Stimulated activated CD4-positive, alpha-beta T cell treated with anti-CD3 and anti-CD28 coated beads, Interleukin-4, amount 100 ng/mL, for 48 hours (primary cell): ENCODE measurements around the gene TEN1.

Source experiments
- DNase-seq, 2 donors: peaks; one replicate each; pipeline ENCODE4 v3.0.0-alpha.2; 2020; ENCODE audit warnings: low read depth in 2 of 2

Gene TEN1

DNA sequence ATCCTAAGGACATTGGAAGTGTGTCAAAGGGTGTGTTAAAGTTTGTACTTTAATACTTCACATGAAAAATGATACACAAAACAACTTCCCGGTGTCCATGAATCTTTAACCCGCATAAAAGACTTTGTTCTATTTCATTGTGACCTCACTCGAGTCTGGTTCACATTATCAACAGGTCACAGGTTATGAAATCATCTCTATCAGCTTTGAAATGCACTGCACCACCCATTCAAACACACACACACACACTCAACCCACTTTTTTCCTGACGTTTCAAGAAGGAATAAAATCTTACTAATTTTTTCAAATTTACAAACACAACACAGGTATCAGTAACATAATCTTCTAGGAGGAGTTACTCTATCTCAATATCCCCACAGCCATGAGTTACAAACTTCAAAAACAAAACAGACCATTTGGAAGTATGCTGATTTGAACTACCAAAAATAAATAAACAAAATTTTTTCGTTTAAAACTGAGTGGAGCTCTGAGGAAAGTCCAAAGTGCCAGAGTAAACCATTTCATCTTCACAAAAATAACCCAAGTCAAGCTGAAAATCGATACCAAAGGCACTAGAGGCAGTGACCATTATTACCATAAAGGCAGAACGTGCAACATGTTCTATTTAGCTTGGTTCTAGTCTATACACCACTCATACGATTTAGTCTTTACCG is 2.7 kb upstream of the TEN1 start:
- DNase-seq, result no peak

DNA sequence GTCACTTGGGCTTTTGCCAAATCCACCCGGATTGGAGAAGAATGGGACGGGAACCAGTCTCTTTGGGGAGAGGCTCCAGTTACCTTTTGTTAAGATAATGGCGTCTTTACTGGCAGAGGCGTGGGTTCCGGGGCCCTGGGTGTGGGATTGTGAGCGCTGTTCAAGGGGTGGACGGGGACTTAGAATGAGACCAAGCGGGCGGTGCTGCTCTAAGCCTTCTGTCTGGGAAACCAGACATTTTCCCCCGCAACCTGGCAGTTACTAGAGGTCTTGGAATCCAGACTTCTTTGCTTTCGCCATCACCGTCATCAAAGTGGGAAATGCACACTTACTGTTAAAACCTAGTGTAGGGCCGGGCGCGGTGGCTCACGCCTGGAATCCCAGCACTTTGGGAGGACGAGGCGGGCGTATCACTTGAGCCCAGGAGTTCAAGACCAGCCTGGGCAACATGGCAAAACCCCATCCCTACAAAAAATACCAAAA is 706 bp downstream of the TEN1 start:
- no peak for DNase-seq

DNA sequence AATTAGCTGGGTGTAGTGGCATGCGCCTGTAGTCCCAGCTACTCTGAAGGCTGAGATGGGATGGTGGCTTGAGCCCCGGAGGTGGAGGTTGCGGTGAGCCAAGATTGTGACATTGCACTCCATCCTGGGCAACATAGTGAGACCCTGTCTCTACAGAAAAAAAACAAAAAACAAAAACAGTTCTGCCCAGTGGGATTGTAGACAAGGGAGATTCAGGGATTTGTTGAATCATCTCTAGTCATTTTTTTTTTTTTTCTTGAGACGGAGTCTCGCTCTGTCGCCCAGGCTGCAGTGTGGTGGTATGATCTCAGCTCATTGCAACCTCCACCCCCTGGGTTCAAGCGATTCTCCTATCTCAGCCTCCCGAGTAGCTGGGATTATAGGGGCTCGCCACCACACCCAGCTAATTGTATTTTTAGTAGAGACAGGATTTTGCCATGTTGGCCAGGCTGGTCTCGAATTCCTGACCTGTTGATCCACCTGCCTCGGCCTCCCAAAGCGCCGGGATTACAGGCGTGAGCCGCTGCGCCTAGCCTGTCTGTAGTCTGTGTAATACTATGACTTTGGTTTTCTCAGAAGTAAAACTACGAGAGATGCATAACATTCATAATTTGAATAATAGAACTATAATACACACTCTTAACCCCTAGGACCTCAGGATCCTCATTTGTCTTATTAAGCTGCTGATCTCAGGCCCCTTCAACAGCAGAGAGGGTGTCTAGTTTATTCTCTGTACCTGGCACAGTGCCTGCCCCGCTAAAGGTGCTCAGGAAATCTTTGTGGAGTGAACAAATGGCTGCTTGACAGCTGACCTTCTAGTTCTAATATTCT is 1.4 kb downstream of the TEN1 start:
- DNase-seq, result no peak

- DNase-seq, result no peak
Observed at GRCh38 chr17:75981019-75981615, 2.1 kb downstream of the TEN1 start.

- no peak for DNase-seq
Observed at GRCh38 chr17:75983501-75984181, 4.6 kb downstream of the TEN1 start.

DNA sequence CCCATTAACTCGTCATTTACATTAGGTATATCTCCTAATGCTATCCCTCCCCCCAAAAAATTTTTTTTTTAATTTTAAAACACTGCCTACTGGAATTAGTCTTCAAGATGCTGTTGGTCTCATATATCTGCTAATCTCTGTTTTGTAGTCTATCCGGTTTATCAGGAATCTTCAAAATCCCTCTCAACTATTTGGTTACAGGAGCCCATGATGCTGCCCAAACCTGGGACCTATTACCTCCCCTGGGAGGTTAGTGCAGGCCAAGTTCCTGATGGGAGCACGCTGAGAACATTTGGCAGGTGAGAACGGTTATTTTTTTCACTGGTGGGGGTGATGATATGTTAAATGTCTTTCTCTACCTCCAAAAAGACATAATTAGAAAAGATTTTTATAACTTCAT is 6.9 kb downstream of the TEN1 start:
- no peak for DNase-seq

- DNase-seq, result no peak
Observed at GRCh38 chr17:75987041-75987440, 8.0 kb downstream of the TEN1 start.

DNA sequence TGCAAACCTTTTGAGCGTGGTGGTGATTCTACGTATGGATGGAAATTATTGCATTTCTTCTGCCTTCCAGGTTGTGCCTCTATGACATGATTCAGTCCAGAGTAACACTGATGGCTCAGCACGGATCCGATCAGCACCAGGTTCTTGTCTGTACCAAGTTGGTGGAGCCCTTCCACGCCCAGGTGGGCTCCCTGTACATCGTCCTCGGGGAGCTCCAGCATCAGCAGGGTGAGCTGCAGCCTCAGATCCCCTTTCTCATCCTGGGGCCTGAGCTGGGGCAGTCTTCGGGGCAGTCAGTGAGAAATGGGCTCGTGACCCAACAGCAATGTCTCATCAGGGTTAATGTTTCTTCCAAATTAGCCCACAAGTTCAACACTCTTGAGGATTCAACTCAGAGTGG is 12.4 kb downstream of the TEN1 start:
- DNase-seq, result no peak

DNA sequence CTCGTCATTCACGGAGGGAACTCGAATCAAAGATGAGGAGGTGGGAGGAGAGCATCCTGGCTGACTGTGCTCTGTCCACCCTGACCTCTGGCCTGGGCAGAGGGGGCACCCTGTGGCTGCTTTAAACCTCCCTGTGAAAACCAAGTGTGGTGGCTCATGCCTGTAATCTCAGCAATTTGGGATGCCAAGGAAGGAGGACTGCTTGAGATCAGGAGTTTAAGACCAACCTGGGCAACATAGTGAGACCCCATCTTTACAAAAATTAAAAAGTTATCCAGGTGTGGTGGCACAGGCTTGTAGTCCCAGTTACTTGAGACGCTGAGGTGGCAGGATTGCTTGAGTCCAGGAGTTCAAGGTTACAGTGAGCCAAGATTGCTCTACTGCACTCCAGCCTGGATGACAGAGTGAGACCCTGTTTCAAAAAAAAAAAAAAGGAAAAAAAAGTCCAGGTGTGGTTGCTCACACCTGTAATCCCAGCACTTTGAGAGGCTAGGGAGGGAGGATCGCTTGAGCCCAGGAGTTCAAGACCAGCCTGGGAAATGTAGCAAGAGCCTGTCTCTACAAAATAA is 15.8 kb downstream of the TEN1 start:
- no peak for DNase-seq

DNA sequence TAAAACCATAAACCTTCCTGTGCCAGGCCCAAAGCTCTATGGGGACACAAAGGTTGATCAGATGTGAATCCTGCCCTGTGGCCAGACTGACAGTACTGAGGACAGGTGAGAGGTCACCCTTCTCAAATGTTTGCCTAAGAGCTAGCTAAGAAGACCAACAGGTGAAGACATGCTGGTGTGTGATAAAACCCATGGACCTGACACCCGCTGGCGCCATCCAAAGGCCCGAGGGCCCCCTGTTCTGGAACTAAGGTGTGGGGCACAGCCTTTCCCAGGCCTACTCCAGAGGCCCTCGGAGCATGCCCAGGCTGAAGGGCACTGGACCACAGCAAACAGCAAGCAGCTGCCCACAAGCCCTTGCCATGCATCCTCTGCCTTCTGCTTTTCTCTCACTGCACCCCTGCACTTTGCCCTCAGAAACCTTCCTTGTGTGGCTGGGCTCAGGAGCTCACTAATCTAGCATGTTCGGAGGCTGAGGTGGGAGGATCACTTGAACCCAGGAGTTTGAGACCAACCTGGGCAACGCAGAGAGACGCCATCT is 16.4 kb downstream of the TEN1 start:
- DNase-seq, result no peak

- DNase-seq, result peak in 1 of 2 donors; percentile 43
Observed at GRCh38 chr17:75996665-75997590, 17.9 kb downstream of the TEN1 start.

GRCh38 chr17:75998327-75998795 is 19.3 kb downstream of the TEN1 start:
- DNase-seq, result no peak

GRCh38 chr17:76000016-76000754 is 21.1 kb downstream of the TEN1 start:
- peak; percentile 57 to 70 for DNase-seq

DNA sequence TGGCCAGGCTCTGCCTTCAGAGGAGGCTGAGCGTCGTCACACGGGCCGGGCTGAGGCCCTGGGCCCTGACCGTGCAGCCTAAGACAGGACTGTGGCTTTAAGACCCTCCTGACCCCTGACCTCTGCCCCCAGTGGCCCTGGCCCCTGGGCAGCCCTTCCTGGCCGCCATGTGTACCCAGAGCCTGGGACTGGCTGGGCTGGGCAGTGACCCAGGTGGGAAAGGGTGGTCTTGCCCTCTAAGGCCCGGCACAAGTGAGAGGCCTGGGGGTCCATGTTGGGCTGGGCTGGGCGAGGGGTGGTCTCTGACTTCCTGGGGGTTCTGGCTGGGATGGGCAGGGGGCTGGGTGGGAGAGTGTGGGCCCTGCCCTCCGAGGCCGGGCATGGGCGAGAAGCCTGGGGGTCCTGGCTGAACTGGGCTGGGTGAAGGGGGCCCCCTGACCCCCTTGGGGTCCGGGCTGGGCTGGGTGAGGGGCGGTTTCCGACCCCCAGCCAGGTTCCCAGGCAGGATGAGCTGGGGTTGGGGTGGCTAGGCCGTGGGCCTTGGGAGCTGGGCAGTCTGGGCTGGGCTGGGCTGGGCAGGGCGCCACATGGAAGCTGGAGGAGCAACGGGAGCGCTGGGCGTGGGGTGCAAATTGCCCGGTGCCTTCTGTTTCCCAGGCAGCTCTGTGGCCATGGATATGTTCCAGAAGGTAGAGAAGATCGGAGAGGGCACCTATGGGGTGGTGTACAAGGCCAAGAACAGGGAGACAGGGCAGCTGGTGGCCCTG is 21.9 kb downstream of the TEN1 start, which contains the start of gene CDK3:
TSS of gene CDK3 (plus strand) at position 101 of the 767 bp plus-strand sequence. CDS start at position 672, 571 bp downstream.
- no peak for DNase-seq

DNA sequence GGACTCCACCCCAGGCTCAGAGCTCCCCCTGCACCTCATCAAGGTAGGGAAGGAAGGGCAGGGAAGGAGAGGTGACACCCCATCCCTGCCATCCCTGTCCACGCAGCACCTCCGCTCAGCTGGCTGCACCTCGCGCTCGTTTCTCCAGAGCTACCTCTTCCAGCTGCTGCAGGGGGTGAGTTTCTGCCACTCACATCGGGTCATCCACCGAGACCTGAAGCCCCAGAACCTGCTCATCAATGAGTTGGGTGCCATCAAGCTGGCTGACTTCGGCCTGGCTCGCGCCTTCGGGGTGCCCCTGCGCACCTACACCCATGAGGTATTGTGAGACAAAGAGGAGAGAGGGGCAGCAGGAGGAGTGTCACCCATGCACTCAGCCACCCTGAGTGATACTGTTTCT is 23.1 kb downstream of the TEN1 start:
- no peak for DNase-seq

- DNase-seq, result no peak
Observed at GRCh38 chr17:76003915-76004314, 24.9 kb downstream of the TEN1 start.

- no peak for DNase-seq
Observed at GRCh38 chr17:76004750-76005262, 25.8 kb downstream of the TEN1 start.
